GM23338 (cell line): ENCODE results near the gene PPFIBP2. TPM values are rescaled to one million over a fixed set of nuclear protein-coding genes. Genes with fewer than 3 reads are reported as not detected.

Experiments
- ATAC-seq: fragments of 200-7000 bp; cut with Tn5 transposase; 3 replicates; pipeline ENCODE4 v1.9.1; 2020
- DNase-seq: peaks from one replicate; pipeline ENCODE4 v3.0.0-alpha.2; 2015; ENCODE audit warnings: low spot score
- H2AFZ ChIP-seq: fragments of 200-600 bp; sonication (generic); 2 replicates; pipeline ENCODE4 v1.8.0; 2016; ENCODE audit warnings: antibody characterized with exemption, mild to moderate bottlenecking, moderate library complexity
- H3F3A ChIP-seq: fragments of 200-600 bp; sonication (generic); replicated peaks from 2 replicates; pipeline ENCODE4 v1.8.0; 2017; ENCODE audit warnings: antibody characterized with exemption, mixed run types, low read depth
- H3K27ac ChIP-seq: fragments of 200-600 bp; sonication (generic); 2 replicates; pipeline ENCODE4 v1.6.1; 2016; ENCODE audit warnings: low read depth
- H3K27me3 ChIP-seq: fragments of 200-600 bp; sonication (generic); 2 replicates; pipeline ENCODE4 v1.8.0; 2016; ENCODE audit warnings: mild to moderate bottlenecking, mixed run types, moderate library complexity; ENCODE audit not compliant: insufficient read depth
- H3K36me3 ChIP-seq: fragments of 200-600 bp; sonication (generic); 2 replicates; pipeline ENCODE4 v1.8.0; 2016; ENCODE audit warnings: mild to moderate bottlenecking; ENCODE audit not compliant: insufficient read depth
- H3K4me1 ChIP-seq: fragments of 200-600 bp; sonication (generic); 2 replicates; pipeline ENCODE4 v1.8.0; 2016; ENCODE audit warnings: mild to moderate bottlenecking, moderate library complexity; ENCODE audit not compliant: insufficient read depth
- H3K4me2 ChIP-seq: fragments of 200-600 bp; sonication (generic); 2 replicates; pipeline ENCODE4 v1.7.1; 2017; ENCODE audit warnings: mixed run types
- H3K4me3 ChIP-seq: fragments of 200-600 bp; sonication (generic); 2 replicates; pipeline ENCODE4 v1.6.1; 2016; ENCODE audit warnings: mixed run types
- H3K79me2 ChIP-seq: fragments of 200-600 bp; sonication (generic); replicated peaks from 2 replicates; pipeline ENCODE4 v1.8.0; 2017; ENCODE audit warnings: mild to moderate bottlenecking; ENCODE audit not compliant: insufficient read depth
- H3K9me2 ChIP-seq: fragments of 200-600 bp; sonication (generic); 2 replicates; pipeline ENCODE4 v1.8.0; 2017; ENCODE audit not compliant: insufficient read depth
- H4K20me1 ChIP-seq: fragments of 200-600 bp; sonication (generic); replicated peaks from 2 replicates; pipeline ENCODE4 v1.8.0; 2017; ENCODE audit warnings: mild to moderate bottlenecking; ENCODE audit not compliant: insufficient read depth
- H3K27ac Mint-ChIP-seq: 2 replicates; pipeline ENCODE4 v1.8.0; 2020; ENCODE audit warnings: inconsistent platforms, mild to moderate bottlenecking, moderate library complexity, mixed read lengths
- H3K27me3 Mint-ChIP-seq: 3 replicates; pipeline ENCODE4 v1.8.0; 2022; ENCODE audit warnings: low read depth, mild to moderate bottlenecking, moderate library complexity, mixed read lengths, inconsistent platforms; ENCODE audit not compliant: insufficient read depth, poor library complexity
- H3K36me3 Mint-ChIP-seq: 3 replicates; pipeline ENCODE4 v1.8.0; 2021; ENCODE audit warnings: low read depth, mild to moderate bottlenecking, inconsistent platforms, moderate library complexity, mixed read lengths
- H3K4me1 Mint-ChIP-seq: 3 replicates; pipeline ENCODE4 v1.8.0; 2020; ENCODE audit warnings: mild to moderate bottlenecking, inconsistent platforms, mixed read lengths
- H3K4me3 Mint-ChIP-seq: 3 replicates; pipeline ENCODE4 v1.8.0; 2021; ENCODE audit warnings: moderate library complexity, mild to moderate bottlenecking, inconsistent platforms, mixed read lengths
- H3K9me3 Mint-ChIP-seq: 3 replicates; pipeline ENCODE4 v1.8.0; 2020; ENCODE audit warnings: moderate library complexity, mild to moderate bottlenecking, inconsistent platforms, mixed read lengths
- CREB1 ChIP-seq: fragments of 250-450 bp; sonication (Bioruptor Pico); IDR thresholded peaks from 2 replicates; pipeline ENCODE4 v1.5.0; 2020; ENCODE audit warnings: low read depth, mild to moderate bottlenecking, moderate library complexity
- CTCF ChIP-seq, 2 experiments: fragments of 200-600 bp in 1 of 2; sonication (generic) in 1 of 2; conservative IDR thresholded peaks; 2 replicates each; pipeline versions ENCODE4 v1.5.1 to v1.6.1; 2016 to 2017; ENCODE audit warnings: antibody characterized with exemption in 2 of 2, low read depth in 2 of 2, mild to moderate bottlenecking in 2 of 2, moderate library complexity in 1 of 2
- ETS1 ChIP-seq: IDR thresholded peaks from 2 replicates; pipeline ENCODE4 v1.6.1; 2016; ENCODE audit warnings: antibody characterized with exemption
- EZH2 ChIP-seq: fragments of 200-600 bp; sonication (generic); IDR thresholded peaks from one replicate; pipeline ENCODE4 v1.8.0; 2017; ENCODE audit warnings: antibody characterized with exemption, mild to moderate bottlenecking, low read depth; ENCODE audit not compliant: unreplicated experiment
- EZH2phosphoT487 ChIP-seq: fragments of 200-600 bp; sonication (generic); IDR thresholded peaks from one replicate; pipeline ENCODE4 v1.8.1; 2018; ENCODE audit warnings: antibody characterized with exemption; ENCODE audit not compliant: unreplicated experiment
- JUNB ChIP-seq: IDR thresholded peaks from one replicate; pipeline ENCODE4 v1.6.1; 2016; ENCODE audit warnings: antibody characterized with exemption; ENCODE audit not compliant: unreplicated experiment
- NANOG ChIP-seq: IDR thresholded peaks from 2 replicates; pipeline ENCODE4 v1.6.1; 2016; ENCODE audit warnings: antibody characterized with exemption, borderline replicate concordance
- POLR2AphosphoS5 ChIP-seq: IDR thresholded peaks from 2 replicates; pipeline ENCODE4 v1.6.1; 2016; ENCODE audit warnings: antibody characterized with exemption, low read depth
- STAT1 ChIP-seq: IDR thresholded peaks from one replicate; pipeline ENCODE4 v1.6.1; 2016; ENCODE audit warnings: antibody characterized with exemption; ENCODE audit not compliant: unreplicated experiment
- ZNF114 ChIP-seq: fragments of 250-450 bp; sonication (Bioruptor Pico); IDR thresholded peaks from 2 replicates; pipeline ENCODE4 v1.5.0; 2020; ENCODE audit warnings: mild to moderate bottlenecking, moderate library complexity
- ZNF331 ChIP-seq: fragments of 250-450 bp; sonication (Bioruptor Pico); IDR thresholded peaks from 2 replicates; pipeline ENCODE4 v1.5.0; 2020; ENCODE audit warnings: low read depth, mild to moderate bottlenecking, moderate library complexity
- polyA plus RNA-seq: library from polyadenylated mRNA; unstranded; fragments of >200 nt; fragmentation: Nextera tagmentation; extraction: Ambion mirVana; gene quantifications from 2 replicates; pipeline ENCODE4 v1.2.1, GENCODE V29; 2016
- total RNA-seq: library from RNA; depleted of rRNA; stranded (reverse); fragments of >200 nt; shearing (Covaris generic); gene quantifications from 2 replicates; pipeline ENCODE4 v1.2.3, GENCODE V29; 2014
- TF ChIP-seq, protein P1 (sequence below): IDR thresholded peaks from one replicate; pipeline ENCODE4 v1.6.1; 2018; ENCODE audit warnings: antibody characterized with exemption; ENCODE audit not compliant: unreplicated experiment

The PPFIBP2 gene
- total and polyA plus RNA-seq, 2 experiments from 2014 or later: 7.1 to 14.8 TPM

DNA sequence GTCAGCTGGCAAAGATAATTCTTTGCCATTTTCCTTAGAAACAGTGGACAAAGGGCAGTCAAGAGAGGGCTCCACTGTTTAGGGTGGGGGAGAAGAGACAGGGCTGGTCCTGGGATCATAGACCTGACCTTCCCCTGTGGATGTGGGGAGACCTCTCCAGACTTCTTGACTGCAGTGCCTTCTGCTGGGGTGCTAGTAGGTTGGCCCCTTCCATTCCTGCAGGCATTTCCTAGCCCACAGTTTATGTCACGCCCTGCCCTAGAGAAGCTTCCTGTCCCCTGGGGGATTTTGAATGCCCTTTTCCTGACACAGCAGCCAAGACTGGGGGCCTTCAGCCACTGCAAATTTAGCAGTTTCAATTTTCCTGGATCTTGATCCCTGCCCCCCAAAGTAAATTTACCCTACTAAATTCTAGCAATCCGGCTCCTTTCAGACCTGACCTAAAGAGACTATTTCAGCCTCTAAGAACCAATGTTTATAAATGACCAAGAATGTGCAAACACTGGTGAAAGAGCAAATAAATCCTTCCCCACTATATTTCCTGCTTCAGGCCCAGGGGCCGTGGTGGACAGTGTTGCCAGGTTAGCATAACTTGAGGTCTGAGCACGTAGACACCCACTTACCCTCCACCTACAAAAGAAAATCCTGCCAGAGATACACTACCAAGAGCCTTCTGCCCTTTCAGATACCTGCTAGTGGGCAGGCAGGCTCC, 58.4 kb downstream of the PPFIBP2 start:
- H3K4me1 ChIP-seq: peaks cover 57% of the 10 kb centered on the region
- peaks cover 9% of the 10 kb centered on the region; the same call in 2 of the 3 replicates for H3K36me3 Mint-ChIP-seq
- H4K20me1 ChIP-seq: no peaks in the 10 kb centered on the region
- ATAC-seq: peak; percentile 34
- peak overlapping the region; percentile 39; the same call in 1 of the 2 replicates for H3K4me2 ChIP-seq
- H2AFZ ChIP-seq: no peak overlapping the region
- no peaks in the 10 kb centered on the region for H3K27me3 ChIP-seq
- no peaks in the 10 kb centered on the region for H3F3A ChIP-seq
- peak; percentile 27 for DNase-seq
- 0 out of 2 replicates have a peak, but pooled peaks cover 2% of the 10 kb centered on the region for H3K9me2 ChIP-seq
- TF ChIP-seq EZH2phosphoT487 (no peak), ETS1 (no peak), CREB1 (no peak), CTCF (conservative IDR thresholded peaks at IDR 0.05; ENCODE audit: low read depth in 2 of 2) (no peak; a peak in 2 of 4 replicates)
- no peak overlapping the region for H3K4me3 ChIP-seq
- H3K4me1 Mint-ChIP-seq: peaks cover 61% of the 10 kb centered on the region
- no peaks in the 10 kb centered on the region for H3K79me2 ChIP-seq
- peaks cover 16% of the 10 kb centered on the region for H3K27me3 Mint-ChIP-seq
- no peak overlapping the region for H3K4me3 Mint-ChIP-seq
- no peaks in the 10 kb centered on the region; the same call in 2 of the 3 replicates for H3K9me3 Mint-ChIP-seq
- no peaks in the 10 kb centered on the region for H3K36me3 ChIP-seq
- peak overlapping the region; percentile 89 for H3K27ac Mint-ChIP-seq
- peak overlapping the region; percentile 50 for H3K27ac ChIP-seq

- Mint-ChIP-seq H3K4me1 (peaks cover 71% of the 10 kb centered on the region), H3K27ac (peak overlapping the region; percentile 54; the same call in 1 of the 2 replicates)
- H3K4me2 ChIP-seq: peak overlapping the region; percentile 61
- TF ChIP-seq ETS1 (no peak), JUNB (no peak), STAT1 (no peak), EZH2 (no peak), ZNF331 (no peak), EZH2phosphoT487 (no peak), POLR2AphosphoS5 (no peak), CTCF (conservative IDR thresholded peaks at IDR 0.05; ENCODE audit: low read depth in 2 of 2) (no peak), ZNF114 (no peak), NANOG (no peak)
- TF ChIP-seq, protein P1, sequence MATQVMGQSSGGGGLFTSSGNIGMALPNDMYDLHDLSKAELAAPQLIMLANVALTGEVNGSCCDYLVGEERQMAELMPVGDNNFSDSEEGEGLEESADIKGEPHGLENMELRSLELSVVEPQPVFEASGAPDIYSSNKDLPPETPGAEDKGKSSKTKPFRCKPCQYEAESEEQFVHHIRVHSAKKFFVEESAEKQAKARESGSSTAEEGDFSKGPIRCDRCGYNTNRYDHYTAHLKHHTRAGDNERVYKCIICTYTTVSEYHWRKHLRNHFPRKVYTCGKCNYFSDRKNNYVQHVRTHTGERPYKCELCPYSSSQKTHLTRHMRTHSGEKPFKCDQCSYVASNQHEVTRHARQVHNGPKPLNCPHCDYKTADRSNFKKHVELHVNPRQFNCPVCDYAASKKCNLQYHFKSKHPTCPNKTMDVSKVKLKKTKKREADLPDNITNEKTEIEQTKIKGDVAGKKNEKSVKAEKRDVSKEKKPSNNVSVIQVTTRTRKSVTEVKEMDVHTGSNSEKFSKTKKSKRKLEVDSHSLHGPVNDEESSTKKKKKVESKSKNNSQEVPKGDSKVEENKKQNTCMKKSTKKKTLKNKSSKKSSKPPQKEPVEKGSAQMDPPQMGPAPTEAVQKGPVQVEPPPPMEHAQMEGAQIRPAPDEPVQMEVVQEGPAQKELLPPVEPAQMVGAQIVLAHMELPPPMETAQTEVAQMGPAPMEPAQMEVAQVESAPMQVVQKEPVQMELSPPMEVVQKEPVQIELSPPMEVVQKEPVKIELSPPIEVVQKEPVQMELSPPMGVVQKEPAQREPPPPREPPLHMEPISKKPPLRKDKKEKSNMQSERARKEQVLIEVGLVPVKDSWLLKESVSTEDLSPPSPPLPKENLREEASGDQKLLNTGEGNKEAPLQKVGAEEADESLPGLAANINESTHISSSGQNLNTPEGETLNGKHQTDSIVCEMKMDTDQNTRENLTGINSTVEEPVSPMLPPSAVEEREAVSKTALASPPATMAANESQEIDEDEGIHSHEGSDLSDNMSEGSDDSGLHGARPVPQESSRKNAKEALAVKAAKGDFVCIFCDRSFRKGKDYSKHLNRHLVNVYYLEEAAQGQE: no peak
These were observed 59.4 kb downstream of the PPFIBP2 start for GRCh38 chr11:7573193-7573557.

More at GRCh38 chr11:7573193-7573557, 59.4 kb downstream of the PPFIBP2 start:
- Histone ChIP-seq H3K36me3 (no peaks in the 10 kb centered on the region), H3K27me3 (no peaks in the 10 kb centered on the region), H3K27ac (peak overlapping the region; percentile 85; the same call in 1 of the 2 replicates), H3K79me2 (no peaks in the 10 kb centered on the region), H2AFZ (no peak overlapping the region), H3K4me1 (peaks cover 67% of the 10 kb centered on the region), H3K4me3 (no peak overlapping the region), H4K20me1 (no peaks in the 10 kb centered on the region), H3F3A (0 out of 2 replicates have a peak, but pooled peaks cover under 1% of the 10 kb centered on the region), H3K9me2 (0 out of 2 replicates have a peak, but pooled peaks cover under 1% of the 10 kb centered on the region)
- Mint-ChIP-seq H3K27me3 (peaks cover 23% of the 10 kb centered on the region), H3K36me3 (peaks cover 5% of the 10 kb centered on the region; the same call in 2 of the 3 replicates), H3K4me3 (no peak overlapping the region), H3K9me3 (no peaks in the 10 kb centered on the region; the same call in 2 of the 3 replicates)
- ATAC-seq: no peak
- no peak for DNase-seq
